Lower lobe of right lung (tissue), 2 donors: Measurements from ENCODE around the gene ITFG2. TPM values are rescaled to one million over a fixed set of nuclear protein-coding genes. Genes with fewer than 3 reads are reported as not detected.

Experiments used
- ATAC-seq, 2 donors: fragments of 200-7000 bp; cut with Tn5 transposase; one replicate each; pipeline ENCODE4 v1.9.1; 2020 to 2022; ENCODE audit warnings: mild to moderate bottlenecking in 2 of 2, moderate library complexity in 2 of 2
- DNase-seq: peaks from one replicate; pipeline ENCODE4 v3.0.0-alpha.2; 2020
- H3K27ac ChIP-seq: fragments of 200-600 bp; one replicate; pipeline ENCODE4 v1.8.0; 2022
- H3K27me3 ChIP-seq: fragments of 200-600 bp; one replicate; pipeline ENCODE4 v1.8.0; 2022; ENCODE audit warnings: low read depth
- H3K36me3 ChIP-seq: fragments of 200-600 bp; one replicate; pipeline ENCODE4 v1.8.0; 2022; ENCODE audit warnings: mild to moderate bottlenecking
- H3K4me1 ChIP-seq: fragments of 200-600 bp; one replicate; pipeline ENCODE4 v1.8.0; 2022
- H3K4me3 ChIP-seq: fragments of 200-600 bp; one replicate; pipeline ENCODE4 v1.8.0; 2022; ENCODE audit warnings: mild to moderate bottlenecking
- H3K9me3 ChIP-seq: fragments of 200-600 bp; one replicate; pipeline ENCODE4 v1.8.0; 2022
- CTCF ChIP-seq: fragments of 200-600 bp; IDR thresholded peaks from one replicate; pipeline ENCODE4 v1.8.0; 2022; ENCODE audit warnings: antibody characterized with exemption, mild to moderate bottlenecking
- intact Hi-C: fragments of 100-400 bp; cut with DNase I; formaldehyde crosslinking; loops from one replicate; pipeline ENCODE4 v1.11.0; 2022
- total RNA-seq: library from RNA; stranded (reverse); fragmentation: NEBNext Ultra II Directional; extraction: Animal tissue kit (Norgen Biotek cat#: 25700); gene quantifications from one replicate; pipeline ENCODE4 v1.2.1, GENCODE V29; 2021
- donor health status: DM: no; HTN: yes; CAD: no; lungs with severe emphysema.

Gene ITFG2
- total RNA-seq, 1 donor from 2014 or later = 43.8 TPM

- H3K27ac ChIP-seq = no peak overlapping the region
- H3K36me3 ChIP-seq = peaks cover 15% of the 10 kb centered on the region
- no peak for TF ChIP-seq CTCF
- ATAC-seq = no peak
- no peak overlapping the region for H3K4me3 ChIP-seq
- H3K27me3 ChIP-seq = no peaks in the 10 kb centered on the region
- intact Hi-C loops = no loop called here
- DNase-seq = no peak
- H3K4me1 ChIP-seq = peaks cover 29% of the 10 kb centered on the region
- H3K9me3 ChIP-seq = no peaks in the 10 kb centered on the region
Observed at GRCh38 chr12:2793561-2793960, 18.9 kb upstream of the ITFG2 start.

- Histone ChIP-seq H3K27ac (peak overlapping the region; percentile 46), H3K36me3 (peaks cover 22% of the 10 kb centered on the region), H3K9me3 (no peaks in the 10 kb centered on the region), H3K4me1 (peaks cover 29% of the 10 kb centered on the region), H3K4me3 (peak overlapping the region; percentile 86), H3K27me3 (no peaks in the 10 kb centered on the region)
- intact Hi-C loops = no loop called here
- DNase-seq = peak; percentile 54
- TF ChIP-seq CTCF = no peak
- ATAC-seq = peak; percentile 24 to 44
Observed at GRCh38 chr12:2794191-2794735, 18.2 kb upstream of the ITFG2 start.

- Histone ChIP-seq H3K4me3 (peak within 1 kb of the TSS; percentile 86), H3K27ac (peak within 1 kb of the TSS; percentile 76), H3K27me3 (no peaks in the 10 kb centered on the region), H3K9me3 (no peaks in the 10 kb centered on the region), H3K36me3 (peaks cover 27% of the 10 kb centered on the region), H3K4me1 (peaks cover 29% of the 10 kb centered on the region)
- intact Hi-C loops = no loop called here
- peak; percentile 92 for DNase-seq
- no peak for TF ChIP-seq CTCF
- peak; percentile 96 for ATAC-seq
Observed at GRCh38 chr12:2794736-2795289, 17.7 kb upstream of the ITFG2 start, which contains the start of gene FKBP4. Gene FKBP4, plus strand, starts transcription at chr12:2794970. Its CDS starts 170 bp downstream, at chr12:2795140.

- H3K4me3 ChIP-seq = peak overlapping the region; percentile 86
Observed at GRCh38 chr12:2795291-2796186, 16.9 kb upstream of the ITFG2 start.

More at GRCh38 chr12:2795291-2796186, 16.9 kb upstream of the ITFG2 start:
- ATAC-seq (peak; percentile 89 to 90), DNase-seq (peak; percentile 82)
- Histone ChIP-seq H3K4me1 (peaks cover 29% of the 10 kb centered on the region), H3K27me3 (no peaks in the 10 kb centered on the region), H3K27ac (peak overlapping the region; percentile 76), H3K36me3 (peaks cover 34% of the 10 kb centered on the region), H3K9me3 (no peaks in the 10 kb centered on the region)
- no peak for TF ChIP-seq CTCF
- intact Hi-C loops = no loop called here
